Renal cortex interstitium (tissue), 11 donors: ENCODE data around the gene POC1A. TPM values are rescaled to one million over a fixed set of nuclear protein-coding genes. Genes with fewer than 3 reads are reported as not detected.
A peak's percentile ranks its signal among the peaks of the same experiment; 100 is the strongest.

ENCODE experiments used
- DNase-seq, 11 donors: peaks; one replicate each; pipeline ENCODE4 v3.0.0-alpha.2; 2013; ENCODE audit warnings: low read depth in 9 of 11, low spot score in 4 of 11; ENCODE audit errors: extremely low read depth in 1 of 11
- polyA plus RNA-seq, 3 donors: library from polyadenylated mRNA; unstranded; fragments of 120-200 nt; gene quantifications; one replicate each; pipeline ENCODE4 v1.2.1, GENCODE V29; 2013; ENCODE audit not compliant: insufficient read length in 3 of 3

The POC1A gene
- polyA plus RNA-seq, 3 donors, result 7.0 to 10.6 (median 8.5) TPM

DNA sequence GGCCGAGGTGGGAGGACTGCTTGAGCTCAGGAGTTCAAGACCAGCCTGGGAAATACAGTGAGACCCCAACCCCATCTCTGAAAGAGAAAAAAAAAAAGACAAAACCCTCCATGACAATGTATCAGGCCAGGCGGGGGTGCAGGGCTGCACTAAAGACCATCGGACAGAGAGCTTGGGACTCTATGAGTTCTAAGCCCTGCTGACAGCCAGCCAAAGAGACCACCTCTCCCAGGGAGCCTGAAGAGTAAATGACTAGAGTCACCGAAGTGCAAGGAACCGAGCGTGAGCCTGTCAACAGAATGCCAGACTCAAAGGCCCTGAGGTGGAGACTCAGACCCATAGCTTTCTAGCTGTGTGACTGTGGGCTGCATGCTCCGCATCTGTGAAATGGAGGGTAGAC is 12.5 kb downstream of the POC1A start:
- no peak for DNase-seq

DNA sequence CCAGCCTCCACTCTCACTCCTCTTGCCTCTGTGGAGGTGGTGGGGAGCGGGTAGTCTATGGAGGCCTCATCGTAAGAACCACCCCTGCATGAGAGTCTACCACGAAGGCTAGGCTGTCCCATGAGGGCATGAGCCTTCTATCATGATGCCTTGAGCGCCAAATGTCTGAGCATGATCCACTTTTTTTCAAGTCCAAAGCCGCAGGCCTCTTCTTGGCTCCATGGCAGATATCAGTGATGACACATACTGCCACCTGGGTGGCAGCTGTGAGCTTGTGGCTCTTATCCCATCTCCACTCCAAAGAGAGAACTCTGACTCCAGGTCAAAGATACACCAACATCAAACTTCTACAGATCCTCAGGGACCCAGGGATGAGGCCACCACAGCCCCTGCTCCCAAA is 13.5 kb downstream of the POC1A start:
- DNase-seq, result no peak

DNA sequence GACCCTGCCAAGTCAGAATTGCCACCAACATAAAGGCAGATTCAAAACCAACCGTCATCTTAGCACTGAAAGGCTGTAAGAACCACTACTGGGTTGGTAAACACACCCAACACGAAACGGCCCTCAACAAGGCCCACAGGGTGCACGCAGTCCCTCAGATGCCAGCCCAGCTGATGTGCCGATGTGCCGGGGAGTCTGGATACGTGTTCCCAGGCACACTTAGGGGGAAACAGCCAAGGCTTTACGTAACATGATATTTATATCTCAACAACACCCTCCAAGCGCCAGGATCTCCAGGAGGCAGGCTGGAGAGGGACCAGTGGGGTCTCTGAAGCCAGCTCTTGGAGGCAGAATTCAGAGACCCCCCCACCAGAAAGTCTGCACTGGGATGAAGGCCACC is 14.2 kb downstream of the POC1A start:
- no peak for DNase-seq

DNA sequence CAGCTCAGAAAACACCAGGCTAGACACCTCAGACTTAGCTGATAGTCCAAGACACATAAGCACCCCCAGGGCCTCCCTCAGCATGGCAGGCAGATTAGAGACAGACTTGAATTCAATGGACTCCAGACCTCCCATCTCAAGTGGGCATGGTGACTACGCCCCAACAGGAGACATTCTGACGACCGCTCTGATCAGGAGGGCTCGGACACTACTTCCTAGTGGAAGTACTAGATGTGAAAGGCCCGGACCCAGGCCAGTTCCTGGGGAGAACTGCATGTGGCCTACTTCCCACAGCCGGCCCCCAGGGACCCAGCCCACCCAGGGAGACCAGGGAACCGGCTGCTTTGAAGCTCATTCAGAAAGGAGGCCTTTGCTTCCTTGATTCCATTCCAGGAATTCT is 16.9 kb downstream of the POC1A start:
- DNase-seq, result no peak

DNA sequence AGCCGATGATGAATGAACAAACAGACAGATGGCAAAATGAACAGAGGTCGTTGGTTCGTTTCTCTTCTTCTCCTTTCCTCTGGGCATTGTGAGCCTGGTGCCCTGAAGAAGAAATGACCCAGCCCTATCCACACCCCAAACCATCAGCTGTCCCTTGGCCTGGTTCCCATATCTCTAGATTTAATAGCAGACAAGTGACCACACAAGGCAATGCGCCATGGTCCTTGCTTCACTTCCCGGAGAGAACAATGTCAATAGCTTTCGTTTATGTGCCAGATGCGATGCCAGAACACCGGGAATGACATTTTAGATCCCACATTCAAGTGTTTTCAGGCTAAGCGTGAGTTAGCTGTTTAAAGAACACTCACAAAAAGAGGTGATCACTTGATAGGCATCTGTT is 17.7 kb downstream of the POC1A start:
- no peak for DNase-seq

DNA sequence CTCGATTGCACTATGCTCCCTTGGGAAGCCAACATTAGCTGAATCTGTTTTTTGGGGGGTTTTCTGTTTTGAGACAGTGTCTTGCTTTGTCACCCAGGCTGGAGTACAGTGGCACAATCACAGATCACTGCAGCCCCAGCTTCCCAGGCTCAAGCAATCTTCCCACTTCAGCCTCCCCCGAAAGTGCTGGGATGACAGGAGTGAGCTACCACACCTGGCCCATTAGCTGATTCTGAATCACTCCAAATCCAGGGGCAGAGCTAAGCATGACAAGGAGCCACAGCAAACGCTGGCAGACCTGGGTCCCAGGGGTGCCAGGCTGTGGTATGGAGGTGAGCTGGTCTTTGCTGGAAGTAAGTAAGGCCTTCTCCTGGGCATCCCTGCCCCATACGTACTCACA is 18.9 kb downstream of the POC1A start:
- DNase-seq, result no peak

DNA sequence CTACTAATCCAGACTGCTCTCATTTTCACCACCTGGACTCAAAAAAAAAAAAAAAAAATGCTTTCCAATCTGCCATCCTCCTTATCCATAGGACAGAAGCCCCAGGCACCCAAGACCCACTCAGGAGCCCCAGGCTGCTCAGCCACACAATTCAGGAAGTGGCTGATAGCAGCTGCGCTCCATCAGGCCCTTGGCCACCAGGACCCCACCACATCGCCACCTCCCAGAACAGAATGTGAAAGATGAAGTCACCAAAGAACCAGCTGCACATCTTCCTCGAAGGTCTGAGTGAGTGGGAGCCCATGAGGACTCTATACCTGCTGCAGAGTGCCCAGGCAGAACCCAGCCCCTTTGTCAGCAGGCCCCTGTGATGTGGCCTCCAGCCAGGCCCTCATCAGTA is 19.5 kb downstream of the POC1A start:
- DNase-seq, result no peak

DNA sequence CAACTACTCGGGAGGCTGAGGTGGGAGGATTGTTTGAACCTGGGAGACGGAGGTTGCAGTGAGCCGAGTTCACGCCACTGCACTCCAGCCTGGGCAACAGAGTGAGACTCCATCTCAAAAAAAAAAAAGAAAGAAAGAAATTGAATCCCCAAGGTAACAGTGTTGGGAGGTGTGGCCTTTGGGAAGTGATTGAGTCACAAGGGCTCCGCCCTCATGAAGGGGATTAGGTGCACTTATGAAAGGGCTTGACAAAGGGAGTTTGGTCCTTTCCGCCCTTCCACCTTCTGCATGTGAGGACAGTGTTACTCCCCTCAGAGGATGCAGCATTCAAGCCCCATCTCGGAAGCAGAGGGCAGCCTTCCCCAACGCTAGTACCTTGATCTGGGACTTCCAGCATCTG is 21.3 kb downstream of the POC1A start:
- DNase-seq, result no peak

DNA sequence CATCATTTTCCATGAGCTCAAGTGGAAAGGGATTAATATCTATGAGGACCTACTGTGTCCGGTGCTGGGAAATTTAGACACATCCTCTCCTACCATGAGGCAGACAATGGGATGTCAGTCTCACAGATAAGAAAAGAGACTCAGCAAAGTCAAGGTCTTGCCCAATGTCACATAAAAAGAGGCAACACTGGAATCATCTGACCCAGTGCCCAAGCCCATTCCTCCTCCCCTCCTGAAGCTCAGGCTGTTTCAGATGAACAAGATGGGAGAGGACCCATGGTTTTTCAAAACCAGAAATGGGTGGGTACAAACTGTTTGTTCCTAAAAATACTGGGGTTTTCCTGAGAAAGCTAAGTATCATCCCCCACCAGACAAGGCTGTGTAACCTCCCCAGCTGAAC is 22.2 kb downstream of the POC1A start:
- DNase-seq, result no peak

DNA sequence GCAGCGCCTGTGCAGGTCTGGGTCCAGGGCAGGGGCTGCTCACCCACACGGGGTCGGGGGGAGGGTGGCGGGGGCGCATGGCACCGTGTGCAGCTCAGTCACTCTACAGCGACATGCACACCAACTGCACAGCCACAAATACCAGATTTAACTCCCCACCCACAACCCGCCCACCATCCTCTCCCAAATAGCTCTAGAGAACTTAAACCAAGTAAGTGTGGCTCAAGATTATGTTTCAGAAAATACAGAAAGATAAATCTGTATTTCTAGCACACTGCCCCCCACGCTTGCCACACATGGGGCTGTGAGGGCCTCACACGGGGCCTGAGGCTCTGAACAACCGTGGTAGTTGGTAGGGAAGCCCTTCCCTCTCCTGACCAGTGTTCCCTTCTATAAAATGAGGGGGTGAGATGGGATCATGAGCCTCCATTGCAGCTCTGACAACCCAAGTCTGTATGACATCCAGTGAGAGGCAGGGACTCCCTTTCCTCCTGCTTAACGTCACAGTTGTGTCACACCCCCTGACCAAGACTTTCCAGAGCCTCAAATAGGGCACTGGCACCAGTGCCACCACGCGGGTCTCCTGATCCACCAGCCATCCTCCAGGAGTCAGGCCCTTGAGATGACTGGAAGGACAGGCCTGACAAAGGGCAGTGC is 23.1 kb downstream of the POC1A start:
- no peak for DNase-seq

DNA sequence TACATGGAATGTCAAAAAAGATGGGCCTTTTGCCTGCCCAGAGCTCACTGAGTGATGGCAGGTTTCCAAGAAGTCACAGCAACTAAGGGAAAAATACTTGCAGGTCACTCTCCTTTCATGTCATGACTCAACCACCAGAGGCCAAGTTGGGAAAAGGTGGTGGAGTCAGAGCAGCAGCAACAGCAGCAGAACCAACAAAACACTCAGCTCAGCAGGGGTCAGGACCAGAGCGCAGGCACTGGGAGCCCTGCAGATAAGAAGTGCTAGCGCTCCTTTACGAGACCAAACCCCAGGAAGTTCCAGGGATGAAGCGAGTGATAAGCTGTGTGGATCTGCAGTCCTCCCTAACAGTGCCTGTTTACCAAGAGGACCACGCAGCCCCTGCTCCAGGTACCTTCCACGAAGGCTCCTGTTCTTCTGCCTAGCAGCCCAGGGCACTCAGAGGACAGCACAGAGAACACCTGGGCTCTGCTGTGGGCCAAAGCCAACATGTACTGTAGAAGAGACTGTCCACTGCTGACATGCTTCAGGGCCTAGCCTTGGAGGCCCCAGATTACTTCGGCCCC is 26.0 kb downstream of the POC1A start:
- DNase-seq, result no peak

DNA sequence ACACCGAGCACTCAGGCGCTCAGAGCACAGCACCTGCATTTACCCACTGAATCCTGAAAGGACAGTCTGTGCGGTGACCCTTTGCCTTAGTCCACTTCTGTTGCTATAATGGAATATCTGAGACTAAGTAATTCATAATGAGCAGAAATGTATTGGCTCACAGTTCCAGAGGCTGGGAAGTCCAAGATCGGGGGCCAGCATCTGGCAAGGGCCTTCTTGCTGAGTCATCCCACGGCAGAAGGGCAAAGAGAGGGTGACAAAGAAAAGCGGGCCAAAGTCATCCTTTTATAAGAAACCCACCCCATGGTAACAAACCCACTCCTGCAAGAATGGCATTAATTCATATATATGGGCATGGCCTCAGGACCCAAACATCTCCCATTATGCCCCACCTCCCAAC is 27.7 kb downstream of the POC1A start:
- DNase-seq, result no peak

DNA sequence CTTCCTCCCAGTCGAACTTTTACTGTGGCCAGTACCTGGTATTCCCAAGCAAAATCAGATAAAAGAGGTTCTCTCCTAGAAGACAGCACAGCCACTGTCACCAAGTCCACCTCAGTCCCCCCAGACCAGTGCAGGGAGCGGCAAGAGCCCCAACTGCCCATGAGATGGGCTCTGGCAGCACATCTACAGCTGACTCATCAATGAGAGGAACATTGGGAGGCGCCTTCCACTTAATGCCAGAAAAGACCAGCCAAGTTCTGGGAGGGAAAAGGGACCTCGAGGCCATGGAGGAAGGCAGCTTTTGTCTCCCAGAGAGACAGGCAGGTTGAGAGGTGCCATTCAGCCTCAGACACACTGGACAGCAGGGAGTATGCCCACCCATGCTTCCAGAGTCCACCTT is 28.2 kb downstream of the POC1A start:
- no peak for DNase-seq

DNA sequence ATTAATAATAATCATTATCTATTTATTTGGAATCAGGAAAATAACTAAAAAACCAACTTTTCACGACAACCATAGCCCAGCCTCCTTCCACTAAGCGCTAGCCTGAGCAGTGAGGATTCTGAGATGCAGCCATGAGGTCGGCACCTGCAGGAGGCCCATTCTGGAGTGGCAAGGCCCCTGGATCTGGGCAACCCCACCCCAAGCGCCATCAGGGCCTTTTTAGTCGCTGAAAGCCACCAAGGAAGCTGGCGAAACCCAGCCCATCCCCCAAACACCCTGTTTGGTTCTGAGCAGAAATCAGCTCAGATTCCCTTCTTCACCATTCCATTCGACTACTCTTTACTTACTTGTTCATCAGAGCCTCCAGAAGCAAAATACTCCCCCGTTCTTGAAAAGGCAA is 29.5 kb downstream of the POC1A start:
- DNase-seq, result no peak

DNA sequence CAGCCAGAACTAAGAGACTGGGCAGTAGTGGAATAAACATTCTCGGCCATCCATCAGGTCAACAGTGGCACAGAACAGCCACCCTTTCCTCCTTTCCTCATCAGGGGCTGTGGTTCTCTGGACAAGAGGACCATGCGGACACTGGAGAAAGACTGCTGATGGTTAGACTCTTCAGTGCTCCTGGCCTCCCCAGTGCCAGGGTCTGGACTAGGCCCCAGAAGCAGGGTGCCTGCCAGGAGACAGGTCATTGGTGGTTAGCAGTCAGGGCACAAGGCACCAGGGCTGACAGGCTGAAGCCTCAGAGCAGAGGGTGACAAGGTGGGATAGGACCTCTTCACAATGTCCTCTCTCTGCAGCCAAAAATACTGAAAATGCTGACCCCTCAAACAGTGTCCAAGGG is 30.1 kb downstream of the POC1A start:
- DNase-seq, result no peak

DNA sequence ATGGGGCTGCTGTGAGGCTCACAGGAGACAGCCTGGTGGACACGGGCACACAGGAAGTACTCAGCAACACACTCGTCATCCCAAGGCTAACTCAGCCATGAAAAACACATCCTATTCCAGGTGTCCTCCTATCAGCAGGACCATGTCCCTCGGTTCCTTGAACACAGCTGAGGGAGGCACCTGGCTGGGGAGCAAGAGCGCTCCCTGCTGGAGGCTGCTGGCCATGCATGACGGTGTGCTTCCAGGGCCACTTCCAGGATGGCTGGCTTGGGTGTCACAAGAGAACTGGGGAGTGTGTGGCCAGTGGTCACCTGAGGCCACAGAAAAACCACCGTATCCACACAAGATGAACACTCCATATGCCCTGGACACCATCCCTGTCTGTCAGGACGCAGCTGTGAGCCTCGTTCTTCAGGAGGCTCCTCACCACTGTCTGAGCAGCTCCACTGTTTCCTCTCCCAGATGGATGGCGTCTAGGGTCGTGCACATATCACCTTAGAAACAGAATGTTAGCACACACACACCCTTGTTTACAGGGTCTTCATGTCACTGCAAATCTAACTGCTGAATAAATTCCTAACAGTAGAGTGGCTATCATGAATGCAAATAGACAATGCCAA is 31.0 kb downstream of the POC1A start:
- peak; percentile 25 to 73 (median 58) for DNase-seq

DNA sequence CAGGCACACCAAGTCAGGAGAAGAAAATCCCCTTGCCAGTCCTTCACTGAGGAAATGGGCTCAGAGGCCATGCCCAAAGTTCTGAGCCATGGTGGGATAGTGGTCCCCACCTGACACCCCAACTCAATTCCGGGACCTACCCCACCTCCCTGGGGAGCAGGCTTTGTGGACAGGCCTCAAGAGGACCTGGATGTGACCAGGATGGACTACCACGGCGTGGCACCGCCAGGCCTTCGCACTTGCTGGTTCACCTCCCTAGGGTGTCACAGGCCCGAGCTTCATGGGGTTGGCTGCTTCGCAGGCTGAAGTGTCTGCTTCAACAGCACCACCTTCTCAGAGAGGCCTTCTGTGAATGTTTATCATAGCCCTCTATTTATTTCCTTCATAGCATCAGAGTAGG is 31.7 kb downstream of the POC1A start:
- no peak for DNase-seq

DNA sequence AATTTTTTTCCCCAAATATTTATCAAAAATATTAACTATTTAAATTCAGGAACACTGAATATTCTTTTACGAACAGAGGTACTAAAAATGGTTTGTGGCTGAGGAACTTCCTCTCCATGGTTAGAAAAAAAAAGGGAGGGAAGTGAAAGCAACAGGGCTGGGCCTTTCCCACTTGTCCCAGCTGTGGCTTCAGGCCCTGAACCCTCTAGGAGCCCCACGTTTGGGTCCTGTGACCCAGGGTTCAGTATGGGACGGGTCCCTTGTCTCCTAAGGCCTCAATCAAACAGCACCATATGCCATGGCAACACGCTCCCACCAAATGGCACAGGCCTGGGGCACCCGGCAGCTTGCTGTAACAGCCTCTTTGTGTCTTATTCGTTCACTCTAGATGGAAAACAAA is 32.4 kb downstream of the POC1A start:
- DNase-seq, result no peak

DNA sequence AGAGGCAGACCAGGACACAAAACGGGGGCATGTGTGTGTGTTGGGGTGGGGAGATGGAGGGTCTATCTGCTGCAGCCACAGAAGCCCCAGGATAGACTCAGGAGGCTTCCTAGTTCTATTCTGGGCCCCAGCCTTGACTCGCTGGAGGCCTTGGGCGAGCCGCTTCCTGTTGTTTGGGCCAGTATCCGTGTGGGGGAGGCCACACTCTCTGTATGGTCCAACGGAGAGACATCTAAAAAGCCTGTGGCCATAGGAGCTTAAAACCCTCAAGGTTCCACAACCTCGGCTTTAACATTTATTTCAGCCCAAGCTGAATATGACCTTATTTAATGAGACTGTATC is 32.8 kb downstream of the POC1A start:
- no peak for DNase-seq

DNA sequence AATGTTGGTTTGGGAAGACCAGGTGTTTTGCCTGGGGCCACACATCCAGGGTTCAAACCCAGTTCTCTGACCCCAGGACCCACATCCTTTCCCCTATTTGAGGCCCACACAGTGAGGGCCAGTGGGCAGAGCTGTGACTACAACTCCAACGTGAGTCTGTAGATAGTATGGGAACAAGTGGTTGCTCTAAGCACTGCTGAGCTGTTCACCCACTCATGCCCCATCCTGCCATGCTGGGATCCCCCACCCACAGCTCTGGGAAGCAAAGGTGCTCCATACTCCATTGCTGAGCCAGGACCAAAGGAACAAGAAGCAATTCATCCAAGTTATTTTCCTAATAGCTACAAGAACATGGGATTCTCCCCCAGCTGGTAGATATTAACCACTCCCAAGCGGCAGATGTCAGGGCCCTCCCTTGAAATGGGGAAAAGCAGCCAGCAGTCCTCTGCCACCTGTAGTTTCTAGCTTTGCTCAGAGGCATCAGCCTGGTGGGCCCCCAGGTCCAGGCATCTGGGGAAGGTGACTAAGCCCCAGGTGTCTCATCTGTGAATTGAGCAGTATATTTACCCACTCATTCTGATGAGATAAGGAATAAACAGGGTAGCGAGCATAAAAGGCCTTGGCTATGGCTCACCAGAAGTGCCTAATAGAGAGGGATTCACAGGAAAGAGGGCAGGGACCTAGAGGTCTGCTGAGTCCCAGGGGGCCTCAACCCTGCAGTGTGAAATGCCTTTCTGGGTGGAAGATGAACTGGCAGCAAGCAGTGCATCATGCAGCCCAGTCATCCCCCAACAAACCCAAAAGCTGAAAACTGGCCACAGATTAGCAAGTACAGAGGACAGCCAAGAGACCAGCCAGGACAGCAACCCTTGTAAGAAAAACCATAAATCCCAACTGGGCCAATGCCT is 33.4 kb downstream of the POC1A start:
- DNase-seq, result no peak
